ENCODE data around the gene GMPPB.

Gene GMPPB

GRCh38 chr3:49727924-49728361 lies 4.2 kb upstream of the GMPPB start:
- DNase-seq (ENCODE audit: low spot score): no peak

GRCh38 chr3:49727154-49727923 lies 3.6 kb upstream of the GMPPB start:
- no peak for DNase-seq (ENCODE audit: low spot score)

GRCh38 chr3:49725906-49726681 lies 2.3 kb upstream of the GMPPB start:
- DNase-seq (ENCODE audit: low spot score): no peak

- no peak for DNase-seq (ENCODE audit: low spot score)
Observed at GRCh38 chr3:49724586-49724985, 835 bp upstream of the GMPPB start.

GRCh38 chr3:49723296-49723627 lies 489 bp downstream of the GMPPB start:
- DNase-seq (ENCODE audit: low spot score): peak; percentile 46

GRCh38 chr3:49722896-49723295 lies 855 bp downstream of the GMPPB start:
- DNase-seq (ENCODE audit: low spot score): no peak

DNA sequence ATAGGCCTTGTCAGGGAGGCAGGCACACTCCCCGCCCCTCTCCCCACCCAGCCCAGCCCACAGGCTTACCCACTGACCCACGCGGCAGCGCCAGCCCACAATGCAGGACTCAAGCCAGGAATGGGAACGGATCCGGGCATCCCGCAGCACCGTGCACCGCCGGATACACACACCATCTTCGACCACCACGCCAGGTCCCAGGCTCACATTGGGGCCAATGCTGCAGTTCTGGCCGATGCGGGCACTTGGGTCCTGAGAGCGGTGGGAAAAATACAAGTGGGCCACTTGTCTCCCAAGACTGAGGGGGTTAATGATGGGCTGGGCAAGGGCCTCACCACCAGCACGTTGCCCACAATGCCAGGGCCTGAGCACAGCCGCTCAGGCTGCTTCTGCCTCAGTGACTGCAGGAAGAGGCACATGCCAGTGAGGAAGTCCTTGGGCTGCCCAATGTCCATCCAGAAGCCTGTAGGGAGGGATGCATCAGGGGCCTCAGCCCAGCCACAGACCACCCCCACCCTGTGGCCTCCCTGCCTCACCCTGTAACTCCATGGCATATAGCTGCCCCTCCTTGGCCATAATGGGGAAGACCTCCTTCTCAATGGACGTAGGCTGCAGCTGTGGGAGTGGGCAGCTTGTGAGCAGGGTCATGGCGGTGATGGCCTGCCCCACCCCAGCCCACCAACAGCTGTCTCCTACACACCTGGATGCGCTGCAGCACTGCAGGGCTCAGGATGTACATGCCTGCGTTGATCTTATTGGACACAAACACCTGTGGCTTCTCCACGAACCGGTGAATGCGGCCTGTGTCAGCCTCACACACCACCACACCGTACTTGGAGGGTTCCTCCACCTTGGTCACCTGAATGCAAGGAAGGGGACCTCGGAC lies 1.6 kb downstream of the GMPPB start:
- DNase-seq (ENCODE audit: low spot score): no peak

GRCh38 chr3:49721596-49721895 lies 2.2 kb downstream of the GMPPB start:
- no peak for DNase-seq (ENCODE audit: low spot score)

- DNase-seq (ENCODE audit: low spot score): no peak
Observed at GRCh38 chr3:49720855-49721595, 2.7 kb downstream of the GMPPB start.

- peak; percentile 87 for DNase-seq (ENCODE audit: low spot score)
Observed at GRCh38 chr3:49719214-49719884, 4.4 kb downstream of the GMPPB start, which contains the start of gene AMIGO3. Gene AMIGO3 (minus strand): TSS chr3:49719684. CDS start chr3:49719465, 219 bp downstream.

- DNase-seq (ENCODE audit: low spot score): no peak
Observed at GRCh38 chr3:49718858-49719213, 4.9 kb downstream of the GMPPB start.

- no peak for DNase-seq (ENCODE audit: low spot score)
Observed at GRCh38 chr3:49717959-49718857, 5.5 kb downstream of the GMPPB start.

DNA sequence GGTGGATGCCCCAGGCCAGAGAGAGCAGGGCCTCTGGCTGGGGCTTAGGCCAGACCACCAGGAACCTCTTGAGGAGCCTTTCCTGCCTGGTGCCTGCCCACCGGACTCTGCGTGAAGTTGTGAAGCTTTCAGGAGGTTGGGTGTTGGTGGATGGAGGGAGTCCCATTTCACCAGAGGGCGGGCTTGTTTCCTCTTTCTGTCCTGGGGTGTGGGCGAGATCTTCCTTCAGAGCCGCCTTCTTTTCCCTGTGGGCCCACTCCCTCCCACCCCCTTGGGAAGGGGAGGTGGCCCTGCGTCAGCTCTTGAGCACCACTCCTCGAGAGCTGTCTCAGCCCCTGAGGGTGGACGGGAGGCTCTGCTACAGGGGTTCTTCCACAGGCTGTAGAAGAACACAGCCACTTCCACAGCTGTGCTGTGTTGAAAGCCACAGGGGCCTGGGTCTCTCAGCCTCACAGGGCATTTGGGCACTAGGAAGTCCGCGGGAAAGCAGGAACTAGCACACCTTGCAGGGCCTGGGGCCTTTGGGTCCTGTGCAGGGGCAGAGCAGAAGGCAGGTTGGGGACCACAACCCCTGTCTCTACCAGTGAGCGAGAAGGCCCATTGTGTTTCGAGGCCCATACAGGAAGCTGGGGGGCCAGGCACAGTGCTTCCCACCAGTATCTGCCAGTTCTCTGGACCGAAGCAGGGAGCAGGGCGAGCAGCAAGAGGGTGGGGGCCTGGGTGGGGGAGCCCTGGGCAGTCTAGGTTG lies 6.4 kb downstream of the GMPPB start:
- no peak for DNase-seq (ENCODE audit: low spot score)

DNA sequence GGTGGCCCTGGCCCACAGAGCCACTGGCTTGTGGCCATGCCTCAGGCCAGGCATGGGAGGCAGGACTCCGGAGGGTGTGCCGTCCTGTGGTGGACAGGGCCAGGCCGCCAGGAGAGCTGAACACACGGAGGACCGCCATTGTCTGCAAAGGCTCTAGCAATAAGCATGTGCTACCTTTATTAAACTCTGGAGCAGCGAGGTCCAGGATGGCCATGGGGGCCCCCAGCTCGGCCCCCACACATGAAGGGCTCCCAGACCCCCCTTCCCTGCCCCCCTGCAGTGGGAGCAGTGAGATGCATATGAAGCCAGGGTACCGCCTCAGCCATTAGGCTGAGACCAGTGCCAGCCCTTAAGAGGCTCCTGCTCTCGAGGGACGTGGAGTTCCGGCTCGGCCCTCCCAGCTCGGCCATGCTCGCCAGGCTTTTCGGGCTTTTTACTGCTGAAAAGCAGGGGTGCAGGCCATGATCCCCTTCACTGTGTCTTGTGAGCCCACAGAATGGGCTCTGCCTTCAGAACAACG lies 7.0 kb downstream of the GMPPB start:
- DNase-seq (ENCODE audit: low spot score): no peak

GRCh38 chr3:49716169-49716568 lies 7.6 kb downstream of the GMPPB start:
- DNase-seq (ENCODE audit: low spot score): no peak

DNA sequence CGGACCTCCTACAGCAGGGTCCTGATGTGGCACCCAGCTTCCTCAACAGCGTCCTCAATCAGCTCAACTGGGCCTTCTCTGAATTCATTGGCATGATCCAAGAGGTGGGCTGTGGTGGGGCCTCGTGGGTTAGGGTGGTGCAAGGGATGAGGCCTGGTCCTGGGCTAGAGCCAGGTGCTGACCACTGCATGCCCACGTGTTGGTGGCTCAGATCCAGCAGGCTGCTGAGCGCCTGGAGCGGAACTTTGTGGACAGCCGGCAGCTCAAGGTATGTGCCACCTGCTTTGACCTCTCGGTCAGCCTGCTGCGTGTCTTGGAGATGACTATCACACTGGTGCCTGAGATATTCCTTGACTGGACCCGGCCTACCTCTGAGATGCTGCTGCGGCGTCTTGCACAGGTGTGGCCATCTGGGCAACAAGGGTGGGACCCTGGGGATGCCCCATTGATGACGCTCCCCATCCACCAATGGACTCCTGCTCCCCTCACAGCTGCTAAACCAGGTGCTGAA lies 8.1 kb downstream of the GMPPB start:
- DNase-seq (ENCODE audit: low spot score): no peak

GRCh38 chr3:49714728-49715550 lies 8.8 kb downstream of the GMPPB start:
- no peak for DNase-seq (ENCODE audit: low spot score)
